A673 (cell line): Measurements from ENCODE around the gene PDE4A. TPM values are rescaled to one million over a fixed set of nuclear protein-coding genes. Genes with fewer than 3 reads are reported as not detected.

Experiments
- BruUV-seq: library from RNA; stranded (reverse); fragments of 400-500 nt; replicated peaks from 2 replicates; lab custom pipeline; 2021; lab: Mats Ljungman, UMichigan
- CTCF ChIA-PET: fragments of 300-600 bp; sonication (Branson Sonifier 250); formaldehyde crosslinking; loops from one replicate; lab custom pipeline; 2022; ENCODE audit warnings: antibody characterized with exemption; lab: Charles Lee
- POLR2A ChIA-PET: fragments of 300-600 bp; sonication (Branson Sonifier 250); formaldehyde crosslinking; loops from one replicate; lab custom pipeline; 2022; ENCODE audit warnings: antibody characterized with exemption; ENCODE audit not compliant: low non-redundant PET; lab: Charles Lee
- DNase-seq: peaks from one replicate; pipeline ENCODE4 v3.0.0-alpha.2; 2015; ENCODE audit warnings: low spot score
- H3K27ac ChIP-seq: fragments of 200-600 bp; sonication (generic); 2 replicates; pipeline ENCODE4 v1.5.1; 2016; ENCODE audit warnings: mixed run types, low read depth, mild to moderate bottlenecking, mixed read lengths, antibody characterized with exemption, low read length; ENCODE audit not compliant: poor library complexity, severe bottlenecking
- H3K27me3 ChIP-seq: fragments of 200-600 bp; sonication (generic); replicated peaks from 2 replicates; pipeline ENCODE4 v1.6.1; 2017; ENCODE audit warnings: mixed run types, low read depth, mild to moderate bottlenecking, mixed read lengths, antibody characterized with exemption, low read length; ENCODE audit not compliant: insufficient read depth, poor library complexity
- H3K36me3 ChIP-seq: fragments of 200-600 bp; sonication (generic); 2 replicates; pipeline ENCODE4 v1.6.1; 2016; ENCODE audit warnings: mixed run types, mild to moderate bottlenecking, mixed read lengths, antibody characterized with exemption, low read length; ENCODE audit not compliant: insufficient read depth, poor library complexity, severe bottlenecking
- H3K4me1 ChIP-seq: fragments of 200-600 bp; sonication (generic); 2 replicates; pipeline ENCODE4 v1.6.1; 2017; ENCODE audit warnings: mixed run types, mild to moderate bottlenecking, mixed read lengths, antibody characterized with exemption, low read length; ENCODE audit not compliant: insufficient read depth, poor library complexity, severe bottlenecking
- H3K4me3 ChIP-seq: fragments of 200-600 bp; sonication (generic); 2 replicates; pipeline ENCODE4 v1.5.1; 2016; ENCODE audit warnings: low read depth, mixed run types, mild to moderate bottlenecking, mixed read lengths, low read length; ENCODE audit not compliant: poor library complexity, severe bottlenecking
- H3K9me3 ChIP-seq: fragments of 200-600 bp; sonication (generic); 2 replicates; pipeline ENCODE4 v1.6.1; 2016; ENCODE audit warnings: mixed run types, low read depth, mild to moderate bottlenecking, mixed read lengths, antibody characterized with exemption, low read length; ENCODE audit not compliant: poor library complexity, severe bottlenecking
- EZH2 ChIP-seq: fragments of 200-600 bp; sonication (generic); IDR thresholded peaks from 2 replicates; pipeline ENCODE4 v1.6.1; 2017; ENCODE audit warnings: borderline replicate concordance, low read depth, mild to moderate bottlenecking, mixed read lengths, antibody characterized with exemption, low read length; ENCODE audit not compliant: poor library complexity, severe bottlenecking
- intact Hi-C: fragments of 100-400 bp; cut with micrococcal nuclease; formaldehyde crosslinking; loops from one replicate; pipeline ENCODE4 v1.10.0; 2022; ENCODE audit not compliant: unreplicated experiment
- total RNA-seq: library from RNA; stranded (reverse); gene quantifications from 2 replicates; pipeline ENCODE4 v1.2.3, GENCODE V29; 2021
- TF ChIP-seq, protein P1 (sequence below): fragments of 300-800, 200-600 bp; sonication (generic); conservative IDR thresholded peaks from 2 replicates; pipeline ENCODE4 v1.5.1; 2017; ENCODE audit warnings: low read depth, mild to moderate bottlenecking, antibody characterized with exemption, low read length, moderate library complexity, mixed read lengths

Gene PDE4A
- total RNA-seq, 1 experiment from 2014 or later, result 40.1 TPM

DNA sequence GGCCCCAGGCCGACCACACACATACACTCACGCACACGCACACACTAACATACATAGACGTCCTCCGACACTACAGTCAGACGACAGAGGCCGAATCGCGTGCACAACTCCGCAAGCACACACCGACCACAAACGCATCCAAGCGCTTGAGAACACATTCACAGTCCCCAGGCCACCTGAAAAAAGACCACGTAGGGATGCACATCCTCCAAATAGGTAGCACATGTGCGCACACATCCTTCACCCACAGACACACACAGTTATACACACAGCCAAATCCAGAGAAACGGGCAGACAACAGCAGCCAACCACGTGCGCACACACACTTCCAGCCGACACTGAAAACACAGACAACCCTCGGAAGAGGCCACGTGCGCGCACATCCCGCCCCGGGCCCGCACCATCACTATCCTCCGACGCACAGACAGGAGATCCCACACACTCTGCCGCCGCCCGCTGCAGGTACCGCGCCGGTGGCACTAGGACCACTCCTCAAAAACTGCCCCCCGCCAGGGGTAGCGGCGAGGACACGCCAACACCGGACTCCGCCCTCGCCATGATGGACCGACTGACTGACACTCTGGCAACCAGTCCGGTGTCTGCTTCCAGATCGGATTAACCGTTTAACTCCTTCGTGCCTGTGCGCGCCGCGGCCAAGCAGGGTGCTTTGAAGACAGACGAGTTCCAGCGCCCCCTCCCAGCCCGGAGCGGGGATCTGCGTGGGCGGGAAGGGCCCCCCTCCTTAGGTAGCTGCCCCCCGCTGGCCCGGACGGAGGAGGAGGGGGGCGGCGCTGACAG is 493 bp upstream of the PDE4A start:
- Histone ChIP-seq H3K4me1 (peaks cover 35% of the 10 kb centered on the region), H3K27me3 (no peaks in the 10 kb centered on the region), H3K4me3 (peak overlapping the region; percentile 83), H3K36me3 (no peaks in the 10 kb centered on the region), H3K27ac (peak overlapping the region; percentile 87), H3K9me3 (no peaks in the 10 kb centered on the region)
- ChIA-PET CTCF (interaction anchor here (0.6 to 0.8 kb wide), 3 partner anchors 10 to 14 kb away, joined by 3 to 5 read pairs (median 3); no protein-coding TSS in a partner anchor), POLR2A (interaction anchor here (0.6 kb wide), 1 partner anchor 130 kb away, joined by 4 read pairs; the partner anchor contains the start of gene ICAM5)
- intact Hi-C loops, result loop anchor here (2.0 to 5.0 kb wide), 2 partner anchors 15 to 147 kb away; partner anchors contain the start of genes CDKN2D and KRI1
- peak; percentile 99 for DNase-seq
- TSS peak; percentile 73 for BruUV-seq
- no peak for TF ChIP-seq EZH2
- TF ChIP-seq, protein P1, sequence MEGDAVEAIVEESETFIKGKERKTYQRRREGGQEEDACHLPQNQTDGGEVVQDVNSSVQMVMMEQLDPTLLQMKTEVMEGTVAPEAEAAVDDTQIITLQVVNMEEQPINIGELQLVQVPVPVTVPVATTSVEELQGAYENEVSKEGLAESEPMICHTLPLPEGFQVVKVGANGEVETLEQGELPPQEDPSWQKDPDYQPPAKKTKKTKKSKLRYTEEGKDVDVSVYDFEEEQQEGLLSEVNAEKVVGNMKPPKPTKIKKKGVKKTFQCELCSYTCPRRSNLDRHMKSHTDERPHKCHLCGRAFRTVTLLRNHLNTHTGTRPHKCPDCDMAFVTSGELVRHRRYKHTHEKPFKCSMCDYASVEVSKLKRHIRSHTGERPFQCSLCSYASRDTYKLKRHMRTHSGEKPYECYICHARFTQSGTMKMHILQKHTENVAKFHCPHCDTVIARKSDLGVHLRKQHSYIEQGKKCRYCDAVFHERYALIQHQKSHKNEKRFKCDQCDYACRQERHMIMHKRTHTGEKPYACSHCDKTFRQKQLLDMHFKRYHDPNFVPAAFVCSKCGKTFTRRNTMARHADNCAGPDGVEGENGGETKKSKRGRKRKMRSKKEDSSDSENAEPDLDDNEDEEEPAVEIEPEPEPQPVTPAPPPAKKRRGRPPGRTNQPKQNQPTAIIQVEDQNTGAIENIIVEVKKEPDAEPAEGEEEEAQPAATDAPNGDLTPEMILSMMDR, result no peak

DNA sequence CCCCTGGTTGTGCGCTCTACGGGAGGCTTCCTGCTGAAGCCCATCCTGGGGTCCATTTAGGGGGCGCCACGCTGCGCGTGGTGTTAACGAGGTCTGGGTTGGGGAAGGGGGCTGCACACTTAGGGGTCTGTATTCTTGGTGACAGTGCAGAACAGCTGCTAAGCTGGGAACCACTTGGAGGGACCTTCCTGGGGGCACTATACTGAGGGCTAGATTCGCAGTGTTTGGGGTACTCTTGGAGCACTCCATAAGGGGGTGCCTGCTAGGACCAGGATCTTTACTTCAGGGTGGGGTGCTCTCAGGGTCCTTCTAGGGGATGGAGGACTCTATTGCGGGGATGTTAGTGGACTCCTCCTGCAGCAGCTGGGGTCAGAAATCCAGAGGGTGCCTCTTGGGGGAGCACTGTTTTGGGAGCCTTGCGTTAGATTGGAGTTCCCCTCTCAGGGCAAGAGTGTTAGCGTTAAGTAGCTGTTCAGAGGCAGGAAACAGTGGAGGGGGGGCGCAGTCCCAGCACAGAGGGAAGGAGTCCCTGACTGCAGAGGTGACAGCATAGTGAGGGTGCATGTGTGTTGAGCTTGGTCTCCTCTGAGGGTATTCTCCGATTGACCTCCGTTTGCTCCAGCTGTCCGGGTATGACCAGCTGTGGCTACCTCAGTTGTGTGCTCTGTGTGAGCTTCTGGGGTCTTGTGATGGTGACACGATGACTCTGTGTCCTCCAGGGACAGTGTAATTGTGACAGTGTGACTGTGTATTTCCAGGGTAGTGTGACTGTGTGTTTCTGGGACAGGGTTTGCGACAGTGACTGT is 1.1 kb downstream of the PDE4A start:
- no peaks in the 10 kb centered on the region for H3K36me3 ChIP-seq
- CTCF ChIA-PET, result interaction anchor here (0.6 to 0.7 kb wide), 3 partner anchors 20 to 381 kb away, joined by 3 to 10 read pairs (median 3); no protein-coding TSS in a partner anchor
- intact Hi-C loops, result no loop called here
- peaks cover 40% of the 10 kb centered on the region for H3K4me1 ChIP-seq
- no peaks in the 10 kb centered on the region for H3K27me3 ChIP-seq
- H3K4me3 ChIP-seq, result peak overlapping the region; percentile 83
- TF ChIP-seq, protein P1, result peak; percentile 7
- TF ChIP-seq EZH2, result no peak
- TSS peak; percentile 55 for BruUV-seq
- POLR2A ChIA-PET, result no interaction called here
- H3K27ac ChIP-seq, result peak overlapping the region; percentile 89
- DNase-seq, result peak; percentile 44
- H3K9me3 ChIP-seq, result no peaks in the 10 kb centered on the region

DNA sequence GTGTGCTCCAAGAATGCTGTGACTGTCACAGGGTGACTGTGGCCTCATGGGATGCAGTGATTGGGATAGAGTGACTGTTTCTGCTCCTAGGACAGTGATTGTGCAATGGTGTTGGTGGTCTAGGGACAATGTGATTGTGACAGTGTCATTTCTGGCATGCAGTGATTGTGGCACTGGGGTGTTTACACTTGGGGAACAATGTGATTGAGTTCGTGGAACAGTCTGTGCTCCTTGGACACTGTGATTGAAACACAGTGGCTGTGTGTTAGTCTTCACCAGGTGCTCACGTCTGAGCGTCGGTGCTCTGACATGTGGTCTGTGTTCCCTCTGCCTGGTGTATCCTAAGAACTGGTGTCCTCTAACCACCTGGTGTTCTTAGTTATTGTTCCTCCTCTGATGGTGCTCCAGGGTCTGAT is 1.7 kb downstream of the PDE4A start:
- POLR2A ChIA-PET, result no interaction called here
- no TSS peak for BruUV-seq
- Histone ChIP-seq H3K36me3 (no peaks in the 10 kb centered on the region), H3K27me3 (no peaks in the 10 kb centered on the region), H3K4me1 (peaks cover 40% of the 10 kb centered on the region), H3K9me3 (no peaks in the 10 kb centered on the region), H3K4me3 (peak overlapping the region; percentile 83), H3K27ac (peak overlapping the region; percentile 89)
- CTCF ChIA-PET, result interaction anchor here (0.6 to 0.7 kb wide), 2 partner anchors 20 to 380 kb away, joined by 3 to 10 read pairs; no protein-coding TSS in a partner anchor
- DNase-seq, result peak; percentile 53
- intact Hi-C loops, result no loop called here
- TF ChIP-seq EZH2, result no peak
- TF ChIP-seq, protein P1, result no peak
